Non-pigmented ciliary epithelial cell (primary cell): Measurements from ENCODE around the gene PPDPF.

Source experiments
- DNase-seq: peaks from one replicate; pipeline ENCODE4 v3.0.0-alpha.2; 2010; ENCODE audit warnings: low read depth

The PPDPF gene

GRCh38 chr20:63538204-63539091 is 17.9 kb downstream of the PPDPF start:
- no peak for DNase-seq

- no peak for DNase-seq
These were observed 18.5 kb downstream of the PPDPF start for GRCh38 chr20:63539092-63539430.

GRCh38 chr20:63539441-63540370 is 19.1 kb downstream of the PPDPF start:
- no peak for DNase-seq

GRCh38 chr20:63540417-63541186 is 20.0 kb downstream of the PPDPF start:
- DNase-seq = no peak

GRCh38 chr20:63541371-63541770 is 20.8 kb downstream of the PPDPF start:
- no peak for DNase-seq

GRCh38 chr20:63542031-63542559 is 21.5 kb downstream of the PPDPF start:
- DNase-seq = no peak

- DNase-seq = no peak
These were observed 22.1 kb downstream of the PPDPF start for GRCh38 chr20:63542696-63543095.

- no peak for DNase-seq
These were observed 22.6 kb downstream of the PPDPF start for GRCh38 chr20:63543131-63543530.

- no peak for DNase-seq
These were observed 23.2 kb downstream of the PPDPF start for GRCh38 chr20:63543733-63544132.

GRCh38 chr20:63544241-63544957 is 23.8 kb downstream of the PPDPF start:
- DNase-seq = no peak

GRCh38 chr20:63544958-63545516 is 24.5 kb downstream of the PPDPF start:
- no peak for DNase-seq

- no peak for DNase-seq
These were observed 25.2 kb downstream of the PPDPF start for GRCh38 chr20:63545814-63546213.

- DNase-seq = no peak
These were observed 25.8 kb downstream of the PPDPF start for GRCh38 chr20:63546256-63546955.

- no peak for DNase-seq
These were observed 26.6 kb downstream of the PPDPF start for GRCh38 chr20:63546956-63547724.

GRCh38 chr20:63547725-63548480 is 27.3 kb downstream of the PPDPF start, which contains the start of gene SRMS:
Gene SRMS (minus strand): TSS chr20:63547749. CDS start chr20:63547463, 286 bp downstream.
- DNase-seq = no peak

- DNase-seq = no peak
These were observed 28.0 kb downstream of the PPDPF start for GRCh38 chr20:63548542-63548941.

GRCh38 chr20:63549019-63549418 is 28.5 kb downstream of the PPDPF start:
- DNase-seq = no peak

GRCh38 chr20:63549679-63550282 is 29.2 kb downstream of the PPDPF start:
- DNase-seq = no peak
